ENCODE data around the gene DNAI4.
"Not testable (repeated sequence)": the region's sequence is repeated elsewhere in the genome, so short reads cannot be mapped to it uniquely, and the experiment has no call there.

The DNAI4 gene, protein sequence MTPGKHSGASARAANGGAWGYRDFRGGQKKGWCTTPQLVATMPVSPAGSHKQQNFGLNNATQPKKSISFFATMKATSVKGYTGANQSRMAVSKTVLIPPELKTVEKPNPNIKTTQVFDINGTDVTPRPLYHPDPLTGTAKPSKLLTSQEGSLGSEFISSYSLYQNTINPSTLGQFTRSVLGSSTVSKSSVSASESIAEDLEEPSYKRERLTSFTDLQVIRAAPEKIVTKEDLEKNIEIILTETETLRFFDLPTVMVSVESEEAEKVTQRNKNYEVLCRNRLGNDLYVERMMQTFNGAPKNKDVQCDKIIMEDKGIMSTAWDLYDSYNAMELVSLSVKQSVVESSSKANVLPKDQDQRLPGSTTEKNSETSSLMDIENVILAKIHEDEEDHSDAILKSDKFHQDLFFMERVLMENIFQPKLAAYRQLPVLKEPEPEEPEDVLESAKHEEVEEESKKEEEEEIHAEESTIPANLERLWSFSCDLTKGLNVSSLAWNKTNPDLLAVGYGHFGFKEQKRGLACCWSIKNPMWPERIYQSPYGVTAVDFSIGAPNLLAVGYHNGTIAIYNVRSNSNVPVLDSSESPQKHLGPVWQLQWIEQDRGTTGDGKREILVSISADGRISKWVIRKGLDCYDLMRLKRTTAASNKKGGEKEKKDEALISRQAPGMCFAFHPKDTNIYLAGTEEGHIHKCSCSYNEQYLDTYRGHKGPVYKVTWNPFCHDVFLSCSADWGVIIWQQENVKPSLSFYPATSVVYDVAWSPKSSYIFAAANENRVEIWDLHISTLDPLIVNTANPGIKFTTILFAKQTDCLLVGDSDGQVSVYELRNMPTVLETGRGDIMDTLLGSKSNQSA

DNA sequence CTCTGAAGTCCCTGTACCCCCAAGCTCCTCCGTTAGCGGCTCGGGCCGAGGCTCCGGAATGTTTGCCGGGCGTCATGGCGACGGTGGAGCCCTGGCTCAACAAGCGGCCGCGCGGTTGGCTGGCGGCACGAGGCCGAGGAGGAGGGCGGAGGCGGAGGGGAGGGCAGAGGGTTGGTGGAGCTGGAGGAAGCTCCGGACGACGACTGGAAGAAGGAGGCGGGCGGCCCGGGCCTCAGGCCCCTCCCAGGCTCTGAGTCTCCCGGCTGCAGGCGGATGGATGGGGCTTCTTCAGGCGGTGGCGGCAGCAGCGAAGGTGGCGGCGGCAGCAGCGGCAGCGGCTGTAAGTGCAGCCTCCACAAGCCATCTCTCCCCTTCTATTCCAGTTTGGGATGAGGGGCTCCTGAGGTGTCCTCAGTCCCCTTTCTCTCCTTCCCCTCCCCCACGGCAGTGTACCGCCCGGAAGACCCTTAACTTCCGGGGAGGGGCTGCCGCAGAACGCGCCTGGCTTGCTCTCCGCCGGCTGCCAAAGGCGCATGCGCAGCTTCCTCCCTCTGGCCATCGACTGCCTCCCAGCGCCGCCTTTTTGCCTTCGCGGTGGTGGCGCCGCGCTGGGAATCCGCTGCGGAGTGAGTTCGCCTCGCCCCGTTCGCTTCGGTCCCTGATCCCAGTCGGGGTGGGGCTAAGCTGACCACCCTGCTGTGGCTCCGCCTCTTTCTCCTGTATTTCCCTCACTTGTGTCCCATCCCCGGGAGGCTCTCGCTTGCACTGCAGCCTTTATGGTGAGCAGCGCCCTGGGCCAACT is at the start of gene DNAI4, which contains the start of gene MIER1:
TSS of gene DNAI4 (minus strand) at position 101 of the 802 bp plus-strand sequence. CDS start at position 76, 25 bp downstream.
TSS of gene MIER1 (plus strand) at position 235 of the 802 bp plus-strand sequence. CDS start at position 274, 39 bp downstream.
- peak; percentile 96 for DNase-seq (ENCODE audit: low read depth)

DNA sequence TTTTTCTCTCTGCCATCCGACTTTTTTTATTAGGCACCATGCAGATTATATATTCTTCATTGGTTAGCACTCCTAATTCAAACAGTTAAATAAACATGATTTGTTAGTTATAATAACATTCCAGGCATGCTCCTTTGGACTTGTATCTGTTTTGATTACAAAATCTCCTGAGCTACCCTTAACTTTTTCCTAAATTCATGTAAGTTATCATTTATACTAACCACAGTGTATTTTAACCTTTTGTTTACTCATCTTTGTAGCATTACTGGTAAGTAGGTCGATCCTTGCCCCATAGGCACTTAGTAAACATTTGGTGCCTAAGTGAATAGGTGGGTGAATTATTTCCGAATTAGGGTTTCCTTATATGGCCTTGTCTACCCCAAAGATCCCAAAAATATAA is 43.9 kb upstream of the DNAI4 start:
- DNase-seq (ENCODE audit: low read depth), result no peak

DNA sequence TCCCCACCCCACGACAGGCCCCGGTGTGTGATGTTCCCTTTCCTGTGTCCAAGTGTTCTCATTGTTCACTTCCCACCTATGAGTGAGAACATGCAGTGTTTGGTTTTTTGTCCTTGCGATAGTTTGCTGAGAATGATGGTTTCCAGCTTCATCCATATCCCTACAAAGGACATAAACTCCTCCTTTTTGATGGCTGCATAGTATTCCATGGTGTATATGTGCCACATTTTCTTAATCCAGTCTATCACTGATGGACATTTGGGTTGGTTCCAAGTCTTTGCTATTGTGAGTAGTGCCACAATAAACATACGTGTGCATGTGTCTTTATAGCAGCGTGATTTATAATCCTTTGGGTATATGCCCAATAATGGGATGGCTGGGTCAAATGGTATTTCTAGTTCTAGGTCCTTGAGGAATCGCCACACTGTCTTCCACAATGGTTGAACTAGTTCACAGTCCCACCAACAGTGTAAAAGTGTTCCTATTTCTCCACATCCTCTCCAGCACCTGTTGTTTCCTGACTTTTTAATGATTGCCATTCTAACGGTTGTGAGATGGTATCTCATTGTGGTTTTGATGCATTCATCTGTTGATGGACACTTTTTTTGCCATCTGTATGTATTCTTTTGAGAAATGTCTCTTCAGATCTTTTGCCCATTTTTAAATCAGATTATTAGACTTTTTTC is 41.7 kb upstream of the DNAI4 start:
- not testable (repeated sequence) for DNase-seq (ENCODE audit: low read depth)

DNA sequence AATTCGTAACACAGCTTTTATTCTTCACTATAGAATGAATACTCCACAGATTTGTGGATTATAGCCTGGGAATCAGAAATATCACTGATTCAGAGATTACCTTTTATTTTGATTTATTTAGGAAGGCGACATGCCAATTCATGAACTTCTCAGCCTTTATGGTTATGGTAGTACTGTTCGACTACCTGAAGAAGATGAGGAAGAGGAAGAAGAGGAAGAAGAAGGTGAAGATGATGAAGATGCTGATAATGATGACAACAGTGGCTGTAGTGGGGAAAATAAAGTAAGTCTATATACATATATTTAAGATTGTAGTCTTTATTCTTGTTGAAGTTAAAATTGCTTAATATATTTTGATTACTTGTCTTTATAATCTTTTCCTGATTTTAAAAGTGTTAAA is 33.3 kb upstream of the DNAI4 start:
- no peak for DNase-seq (ENCODE audit: low read depth)

DNA sequence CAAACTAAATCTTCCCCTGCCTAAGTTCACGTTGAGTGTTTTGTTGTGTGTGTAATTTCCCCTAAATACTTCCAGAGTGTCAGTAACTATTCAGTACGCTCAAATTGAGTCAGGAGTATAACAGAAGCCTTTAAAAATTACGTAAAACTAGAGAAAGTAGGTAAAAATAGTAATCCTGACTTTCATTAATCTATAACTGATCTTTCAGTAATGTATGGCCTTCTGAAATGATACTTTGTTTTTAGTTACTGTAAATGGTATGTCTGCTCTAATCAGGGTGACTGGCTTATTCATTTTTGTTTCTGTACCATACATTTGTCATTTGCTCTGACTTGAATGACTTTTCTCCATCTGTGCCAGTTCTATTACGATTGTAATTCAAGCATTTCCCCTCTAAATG is 29.6 kb upstream of the DNAI4 start:
- no peak for DNase-seq (ENCODE audit: low read depth)

DNA sequence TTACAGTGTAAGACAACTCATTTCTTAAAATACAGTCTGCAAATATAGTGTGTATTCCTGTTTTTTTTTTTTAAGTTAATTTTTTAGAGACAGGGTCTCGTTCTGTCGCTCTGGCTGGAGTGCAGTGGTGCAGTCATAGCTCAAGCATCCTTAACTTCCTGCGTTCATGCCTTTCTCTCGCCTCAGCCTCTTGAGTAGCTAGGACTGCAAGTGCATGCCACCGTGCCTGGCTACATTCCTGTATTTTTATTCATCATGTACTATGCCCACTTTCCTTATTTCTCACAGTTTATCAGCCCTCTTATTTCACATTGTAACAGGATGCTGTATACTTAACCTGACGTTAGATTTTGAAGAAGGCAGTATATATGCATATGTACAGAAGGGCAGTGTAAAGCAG is 26.9 kb upstream of the DNAI4 start:
- DNase-seq (ENCODE audit: low read depth), result peak; percentile 83

DNA sequence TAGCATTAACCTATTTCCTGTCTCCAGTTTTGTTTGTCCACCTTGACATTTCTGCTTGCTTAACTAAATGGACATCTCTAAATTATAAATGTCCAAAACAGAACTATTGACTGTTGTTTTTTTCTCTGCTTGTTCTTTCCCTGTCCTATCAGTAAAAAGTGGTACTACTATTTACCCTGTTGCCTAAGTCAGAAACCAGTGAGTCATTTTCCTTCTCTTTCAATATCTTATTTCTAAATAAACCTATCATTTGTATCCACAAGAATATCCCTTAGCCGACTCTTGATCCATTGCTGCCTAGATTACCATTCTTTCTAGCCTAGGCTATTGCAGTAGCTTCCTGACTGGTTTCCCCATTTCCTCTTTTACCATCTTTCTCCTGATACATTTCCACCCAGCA is 22.6 kb upstream of the DNAI4 start:
- no peak for DNase-seq (ENCODE audit: low read depth)

DNA sequence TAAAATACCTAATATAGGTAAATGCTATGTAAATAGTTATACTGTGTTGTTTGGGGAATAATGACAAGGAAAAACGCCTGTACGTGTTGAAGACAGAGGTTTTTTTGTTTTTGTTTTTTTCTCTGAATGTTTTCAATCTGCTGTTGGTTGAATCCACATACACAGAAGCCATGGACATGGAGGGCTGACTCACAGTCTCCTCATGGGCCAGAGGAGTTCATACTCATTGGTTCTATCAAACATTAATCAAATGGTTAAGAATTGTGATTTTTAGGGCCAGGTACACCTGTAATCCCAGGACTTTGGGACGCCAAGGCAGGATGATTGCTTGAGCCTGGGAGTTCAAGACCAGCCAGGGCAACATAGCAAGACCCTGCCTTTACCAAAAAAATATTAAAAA is 20.7 kb upstream of the DNAI4 start:
- no peak for DNase-seq (ENCODE audit: low read depth)

DNA sequence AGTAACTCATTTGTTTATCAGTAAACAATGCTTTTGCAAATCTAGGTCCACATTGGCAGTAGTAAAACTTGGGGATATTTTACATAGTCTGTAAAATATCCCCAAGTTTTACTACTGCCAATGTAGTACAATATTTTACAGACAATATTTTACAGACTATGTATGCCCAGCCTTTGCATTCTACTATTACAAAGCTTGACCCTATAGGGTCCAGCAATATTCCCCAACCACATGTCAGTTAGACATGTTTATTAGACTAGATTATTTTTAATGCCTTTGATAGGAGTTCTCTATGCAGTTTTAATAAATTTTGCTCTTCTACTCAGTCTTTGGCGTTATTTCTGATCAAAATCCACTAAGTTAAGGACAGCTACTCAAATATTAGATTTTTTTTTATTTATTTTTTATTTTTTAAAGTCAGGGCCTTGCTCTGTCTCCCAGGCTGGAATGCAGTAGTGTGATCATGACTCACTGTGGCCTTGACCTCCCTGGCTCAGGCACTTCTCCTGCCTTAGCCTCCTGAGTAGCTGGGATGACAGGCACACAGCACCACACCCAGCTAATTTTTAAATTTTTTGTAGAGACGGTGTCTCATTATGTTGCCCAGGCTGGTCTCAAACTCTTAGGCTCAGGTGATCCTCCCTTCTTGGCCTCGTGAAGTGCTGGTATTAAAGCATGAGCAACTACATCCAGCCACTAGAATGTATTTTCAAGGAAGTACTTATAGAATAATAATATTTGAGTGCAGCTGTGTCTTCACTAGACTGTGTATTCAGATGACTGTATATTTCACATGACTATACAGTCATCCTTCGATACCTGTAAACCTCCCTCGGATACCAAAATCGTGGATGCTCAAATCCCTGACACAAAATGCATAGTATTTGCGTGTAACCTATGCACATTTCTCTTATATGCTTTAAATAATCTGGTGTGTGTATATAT is 19.9 kb upstream of the DNAI4 start:
- DNase-seq (ENCODE audit: low read depth), result peak; percentile 79

DNA sequence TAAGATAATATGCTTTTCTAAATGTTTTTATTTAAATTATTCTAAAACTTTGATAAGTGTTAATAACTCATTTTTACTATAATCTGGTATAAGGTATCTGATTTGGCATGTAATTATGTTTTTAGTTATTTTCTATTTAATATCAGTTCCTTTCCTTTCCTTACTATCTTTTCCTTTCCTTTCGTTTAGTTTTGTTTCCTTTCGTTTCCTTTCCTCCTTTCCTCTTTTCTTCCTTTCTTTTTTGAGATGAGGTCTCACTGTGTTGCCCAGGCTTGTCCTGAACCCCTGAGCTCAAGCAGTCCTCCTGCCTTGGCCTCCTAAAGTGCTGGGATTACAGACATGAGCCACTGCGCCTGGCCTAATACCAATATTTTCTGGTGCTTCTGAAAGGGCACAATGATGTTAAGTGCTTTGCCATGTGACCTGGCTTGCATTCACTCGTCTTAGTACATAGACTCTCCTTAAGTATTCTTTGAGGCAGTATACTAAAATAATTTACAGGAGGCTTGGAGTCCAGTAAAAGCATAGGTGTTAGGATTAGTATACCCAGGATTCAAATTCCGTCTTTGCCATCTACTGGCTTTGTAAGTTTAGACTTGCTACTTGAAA is 18.8 kb upstream of the DNAI4 start:
- no peak for DNase-seq (ENCODE audit: low read depth)

DNA sequence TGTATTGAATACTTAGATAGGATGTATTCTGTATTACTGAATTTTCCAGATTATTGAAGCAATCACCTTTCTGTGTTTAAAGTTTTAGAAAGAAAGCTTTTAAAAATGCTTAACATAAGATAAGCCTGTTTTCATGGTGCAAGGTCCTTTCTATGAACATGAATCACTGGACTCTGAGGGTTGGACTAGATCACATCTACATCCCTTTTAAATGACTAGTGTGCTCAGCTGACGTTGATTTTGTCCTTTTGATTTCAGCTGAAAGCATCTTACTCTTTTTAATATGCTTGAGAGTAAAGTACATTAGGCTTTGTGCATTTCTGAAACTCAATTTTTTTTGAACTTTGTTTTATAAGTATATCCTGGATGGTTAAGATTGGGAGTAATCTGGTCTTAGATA is 16.3 kb upstream of the DNAI4 start:
- no peak for DNase-seq (ENCODE audit: low read depth)

DNA sequence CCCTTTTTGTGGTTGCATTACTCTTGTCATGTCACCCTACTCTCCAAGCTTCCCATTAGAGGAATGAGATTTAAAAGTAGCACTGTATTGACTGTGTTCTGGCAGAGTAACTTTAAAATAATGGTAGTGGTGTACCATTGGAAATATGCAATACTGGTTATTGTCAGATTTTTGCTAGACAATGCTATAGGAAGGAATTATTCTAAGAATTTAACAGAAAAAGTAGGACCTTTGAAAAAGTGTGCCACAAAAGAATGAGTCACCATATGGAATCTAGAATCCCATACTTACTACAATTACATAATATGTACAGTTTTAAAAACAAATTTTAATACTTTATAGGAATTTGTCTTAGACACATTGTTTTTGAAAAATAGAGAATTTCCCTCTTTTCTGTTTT is 14.0 kb upstream of the DNAI4 start:
- no peak for DNase-seq (ENCODE audit: low read depth)

DNA sequence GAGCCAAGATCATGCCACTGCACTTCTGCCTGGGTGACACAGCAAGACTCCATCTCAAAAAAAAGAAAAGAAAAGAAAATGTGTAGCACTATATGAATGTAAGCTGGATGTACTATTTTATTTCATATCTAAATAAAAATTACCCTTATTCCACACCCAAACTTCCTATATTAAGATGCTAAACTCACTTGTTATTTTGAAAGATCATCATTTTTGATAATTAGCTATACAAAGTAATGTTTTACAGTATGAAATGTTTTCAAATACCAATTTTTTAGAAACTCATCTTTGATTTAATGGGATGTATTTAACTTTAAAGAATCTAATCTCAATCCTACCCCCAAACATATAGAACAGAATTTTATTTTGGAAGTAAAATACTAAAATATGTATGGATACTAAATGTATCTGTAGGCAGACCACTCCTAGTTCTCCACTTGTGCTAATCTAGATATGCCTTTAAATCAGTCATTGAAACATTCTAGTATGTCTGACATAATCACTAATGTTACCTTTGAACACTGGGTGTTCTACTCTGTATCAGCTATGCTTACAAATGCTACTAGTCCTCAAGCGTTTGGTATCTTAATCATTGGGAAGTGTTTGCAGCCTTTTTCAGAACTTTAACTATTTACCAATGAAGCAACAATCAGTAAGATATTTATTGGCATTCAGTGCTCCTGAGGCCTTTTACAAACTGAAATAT is 13.0 kb upstream of the DNAI4 start:
- DNase-seq (ENCODE audit: low read depth), result no peak

DNA sequence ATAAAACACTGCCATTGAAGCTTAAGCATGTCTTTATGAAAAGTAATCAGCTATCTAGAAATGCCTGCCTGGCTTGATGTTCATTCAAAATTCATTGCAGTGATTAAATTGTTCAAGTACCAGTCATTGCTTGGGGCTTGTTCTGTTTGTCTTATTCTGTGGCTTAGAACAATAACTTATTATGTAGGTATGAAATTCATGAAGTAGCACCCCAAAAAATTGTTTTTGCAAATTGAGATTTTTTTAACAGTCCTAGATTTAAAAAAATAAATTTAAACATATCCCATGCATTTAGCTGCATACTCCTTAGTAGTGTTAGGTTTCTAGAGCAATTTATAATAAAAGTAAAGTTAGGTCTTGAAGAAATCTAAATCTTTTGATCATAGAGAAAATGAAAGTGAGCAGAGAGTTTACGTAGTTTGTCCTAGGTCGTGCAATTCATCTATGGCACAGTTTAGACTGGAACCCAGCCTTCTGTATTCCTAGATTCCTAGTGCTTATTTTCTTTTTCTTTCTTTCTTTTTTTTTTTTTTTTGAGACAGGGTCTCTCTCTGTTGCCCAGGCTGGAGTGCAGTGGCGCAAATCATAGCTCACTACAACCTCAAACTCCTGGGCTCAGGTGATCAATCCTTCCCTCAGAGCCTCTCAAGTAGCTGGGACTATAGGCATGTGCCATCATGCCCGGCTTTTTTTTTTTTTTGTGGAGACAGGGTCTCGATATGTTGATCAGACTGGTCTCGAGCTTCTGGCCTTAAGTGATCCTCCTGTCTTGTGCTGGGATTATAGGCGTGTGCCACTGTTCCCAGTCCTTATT is 9.4 kb upstream of the DNAI4 start:
- no peak for DNase-seq (ENCODE audit: low read depth)

DNA sequence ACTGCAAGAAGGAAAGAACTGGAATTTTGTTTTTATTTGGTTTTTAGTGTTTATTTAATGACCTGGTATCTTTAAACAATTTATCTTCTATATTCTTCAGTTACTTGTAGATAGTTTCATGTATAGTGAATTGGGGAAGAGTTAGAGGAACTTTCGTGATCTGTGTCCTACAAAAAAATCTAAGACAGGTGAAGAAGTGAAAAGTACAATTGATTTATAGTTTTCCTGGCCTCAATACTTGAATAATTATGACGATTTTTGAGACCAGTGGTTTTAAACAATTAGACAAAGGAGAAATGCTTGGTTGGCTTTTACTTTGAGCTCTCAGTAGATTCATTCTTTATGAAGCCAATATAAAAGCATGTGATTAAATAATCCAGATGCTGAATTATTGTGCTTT is 7.6 kb upstream of the DNAI4 start:
- no peak for DNase-seq (ENCODE audit: low read depth)

DNA sequence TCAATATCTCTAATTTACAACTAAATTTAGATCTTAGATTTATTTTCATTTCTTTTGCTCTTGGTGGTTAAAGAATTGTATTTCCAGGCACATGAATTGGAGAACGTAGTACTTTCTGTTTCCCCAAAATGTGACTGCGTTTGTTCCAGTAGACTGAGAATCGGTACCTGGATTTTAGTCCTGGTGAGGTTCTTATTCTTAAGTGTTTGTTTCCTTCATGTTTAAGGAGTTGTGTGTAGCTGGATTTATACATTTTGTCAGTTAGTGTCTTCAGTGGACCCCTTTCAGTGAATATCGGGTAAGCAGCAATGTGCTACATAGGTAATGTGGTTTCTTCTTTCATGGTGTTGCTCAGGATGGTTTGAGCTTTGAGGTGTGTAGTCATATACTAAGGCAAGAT is 6.9 kb upstream of the DNAI4 start:
- no peak for DNase-seq (ENCODE audit: low read depth)

DNA sequence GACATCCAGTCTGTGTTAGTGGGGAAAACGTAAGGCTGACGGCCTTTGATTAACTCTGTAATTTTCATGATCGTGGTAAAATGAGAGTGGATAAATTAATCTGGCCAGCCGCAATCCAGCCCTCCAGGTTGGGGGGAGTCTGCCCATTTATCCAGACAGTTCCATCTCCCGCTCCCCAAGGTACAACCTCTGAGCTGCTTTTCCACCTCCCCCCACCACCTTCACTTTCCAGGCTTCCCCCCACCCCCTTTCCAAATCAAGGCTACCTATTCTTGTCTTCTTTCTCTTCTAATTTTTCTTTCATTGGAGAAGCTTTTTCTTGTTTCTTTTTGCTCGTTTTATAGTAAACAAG is 6.1 kb upstream of the DNAI4 start:
- DNase-seq (ENCODE audit: low read depth), result no peak

DNA sequence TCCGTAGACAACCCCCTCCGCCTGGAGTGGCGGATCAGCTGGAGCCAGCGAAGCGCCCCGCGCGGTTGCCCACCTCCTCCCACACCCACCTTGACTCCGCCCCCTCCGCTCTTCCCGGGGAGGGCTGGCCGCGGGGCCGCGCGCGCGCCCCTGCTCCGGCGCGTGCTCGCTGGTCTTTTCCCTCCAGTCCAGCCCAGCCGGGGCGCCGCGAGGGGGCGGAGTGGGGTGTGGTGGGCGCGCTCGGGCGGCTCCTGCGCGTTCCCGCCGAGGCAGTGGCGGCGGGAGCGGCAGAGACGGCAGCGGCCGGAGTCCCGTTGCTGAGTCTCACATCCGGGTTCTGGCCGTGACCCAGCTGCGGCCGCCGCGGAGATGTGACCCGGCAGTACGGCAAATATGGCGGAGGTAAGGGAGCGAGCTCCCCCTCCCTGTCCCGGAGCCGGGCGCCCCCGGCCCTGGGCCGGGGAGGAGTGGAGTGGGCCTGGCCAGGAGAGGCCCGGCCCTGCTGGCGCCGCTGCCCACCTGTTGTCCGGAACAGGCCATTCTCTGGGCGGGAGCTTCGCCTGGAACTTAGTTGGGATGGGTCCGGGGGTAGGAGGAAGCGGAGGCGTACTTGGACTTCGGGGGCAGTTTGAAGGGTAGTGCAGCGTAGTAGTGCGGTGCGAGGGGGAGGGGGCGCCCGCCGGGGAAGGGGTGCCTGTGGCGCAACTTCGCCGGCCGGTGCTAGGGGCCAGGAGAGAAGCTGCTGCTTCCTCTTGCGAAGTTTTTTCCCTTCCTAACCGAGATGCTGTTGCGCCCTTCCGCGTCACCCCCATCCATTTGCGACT is 5.6 kb upstream of the DNAI4 start:
- peak; percentile 78 for DNase-seq (ENCODE audit: low read depth)
